Measurements from ENCODE around the gene MRPL20. TPM values are rescaled to one million over a fixed set of nuclear protein-coding genes. Genes with fewer than 3 reads are reported as not detected.
A peak's percentile ranks its signal among the peaks of the same experiment; 100 is the strongest.

Gene MRPL20
- total RNA-seq, 4 donors from 2014 or later: 58.2 to 94.1 (median 78.2) TPM

DNA sequence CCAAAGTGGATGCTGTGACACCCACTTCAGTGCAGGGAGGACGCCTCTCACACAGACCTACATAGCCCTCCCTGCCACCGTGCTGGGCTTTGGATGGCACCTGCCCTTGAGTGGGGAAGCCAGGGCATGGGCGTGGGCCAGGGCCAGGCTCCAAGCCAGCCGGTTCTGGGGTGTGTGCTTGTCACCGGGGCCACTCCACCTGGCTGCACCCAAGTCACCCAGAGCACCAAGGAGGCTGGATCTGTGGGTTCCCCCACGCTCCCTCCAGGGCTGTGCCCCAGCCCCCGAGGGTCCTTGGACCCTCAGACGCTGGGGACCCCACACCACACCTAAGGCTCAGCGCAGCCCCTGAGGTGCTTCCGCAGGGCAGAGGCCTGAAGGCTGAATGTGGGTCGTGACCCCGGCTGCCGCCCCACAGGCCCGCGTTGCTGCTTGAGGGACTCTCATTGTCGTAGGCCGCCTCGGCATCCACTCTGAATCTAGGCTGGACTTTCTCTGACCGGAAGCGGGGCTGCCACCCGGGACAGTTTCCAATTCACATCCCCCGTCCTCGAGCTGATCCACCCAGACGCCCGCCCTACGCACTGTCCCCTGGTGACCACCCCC is 50.2 kb downstream of the MRPL20 start:
- DNase-seq: no peak
- H3K27me3 ChIP-seq: peaks cover 0 to 10% of the 10 kb centered on the region in 2 donors
- H3K4me3 ChIP-seq: peak overlapping the region; percentile 25 to 55 (median 35)
- H3K27ac ChIP-seq: peak overlapping the region; percentile 58 to 92 (median 74)
- TF ChIP-seq, protein P1, sequence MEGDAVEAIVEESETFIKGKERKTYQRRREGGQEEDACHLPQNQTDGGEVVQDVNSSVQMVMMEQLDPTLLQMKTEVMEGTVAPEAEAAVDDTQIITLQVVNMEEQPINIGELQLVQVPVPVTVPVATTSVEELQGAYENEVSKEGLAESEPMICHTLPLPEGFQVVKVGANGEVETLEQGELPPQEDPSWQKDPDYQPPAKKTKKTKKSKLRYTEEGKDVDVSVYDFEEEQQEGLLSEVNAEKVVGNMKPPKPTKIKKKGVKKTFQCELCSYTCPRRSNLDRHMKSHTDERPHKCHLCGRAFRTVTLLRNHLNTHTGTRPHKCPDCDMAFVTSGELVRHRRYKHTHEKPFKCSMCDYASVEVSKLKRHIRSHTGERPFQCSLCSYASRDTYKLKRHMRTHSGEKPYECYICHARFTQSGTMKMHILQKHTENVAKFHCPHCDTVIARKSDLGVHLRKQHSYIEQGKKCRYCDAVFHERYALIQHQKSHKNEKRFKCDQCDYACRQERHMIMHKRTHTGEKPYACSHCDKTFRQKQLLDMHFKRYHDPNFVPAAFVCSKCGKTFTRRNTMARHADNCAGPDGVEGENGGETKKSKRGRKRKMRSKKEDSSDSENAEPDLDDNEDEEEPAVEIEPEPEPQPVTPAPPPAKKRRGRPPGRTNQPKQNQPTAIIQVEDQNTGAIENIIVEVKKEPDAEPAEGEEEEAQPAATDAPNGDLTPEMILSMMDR (IDR thresholded peaks at IDR 0.05): no peak
- no peak for TF ChIP-seq POLR2A (IDR thresholded peaks at IDR 0.05)
- H3K9me3 ChIP-seq: no peaks in the 10 kb centered on the region
- H3K36me3 ChIP-seq: peaks cover 0 to 8% (median 0%) of the 10 kb centered on the region in 3 donors
- peaks cover 2 to 79% (median 22%) of the 10 kb centered on the region in 4 donors for H3K4me1 ChIP-seq

DNA sequence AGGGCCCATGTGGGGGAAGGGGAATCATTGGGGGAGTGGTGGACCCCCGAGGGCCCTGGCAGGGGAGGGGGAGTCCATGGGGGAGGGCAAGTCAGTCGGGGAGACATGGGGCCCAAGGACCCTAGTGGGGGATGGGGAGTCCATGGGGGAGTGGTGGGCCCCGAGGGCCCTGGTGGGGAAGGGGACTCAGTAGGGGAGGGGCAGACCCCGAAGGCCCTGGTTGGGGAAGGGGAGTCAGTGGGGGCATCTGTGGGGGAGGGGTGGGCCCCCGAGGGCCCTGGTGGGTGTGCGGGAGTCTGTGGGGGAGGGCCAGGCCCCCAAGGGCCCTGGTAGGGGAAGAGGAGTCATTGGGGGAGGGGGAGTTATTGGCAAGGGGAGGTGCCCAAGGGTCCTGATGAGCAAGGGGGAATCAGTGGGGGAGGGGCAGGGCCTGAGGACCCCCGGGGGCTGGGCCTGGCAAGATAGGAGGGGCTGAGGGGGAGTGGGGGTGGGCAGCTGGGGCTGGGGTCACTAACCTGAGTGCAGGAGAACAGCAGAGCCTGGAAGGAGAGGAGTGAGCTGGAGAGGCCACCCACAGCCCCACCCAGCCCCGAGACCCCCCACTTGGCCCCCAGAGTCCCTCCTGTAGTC is 50.8 kb downstream of the MRPL20 start:
- H3K36me3 ChIP-seq: peaks cover 0 to 8% (median 0%) of the 10 kb centered on the region in 3 donors
- TF ChIP-seq POLR2A (IDR thresholded peaks at IDR 0.05): no peak
- TF ChIP-seq, protein P1 (IDR thresholded peaks at IDR 0.05): no peak
- peaks cover 0 to 10% of the 10 kb centered on the region in 2 donors for H3K27me3 ChIP-seq
- H3K4me1 ChIP-seq: peaks cover 2 to 82% (median 22%) of the 10 kb centered on the region in 4 donors
- no peak for DNase-seq
- H3K9me3 ChIP-seq: no peaks in the 10 kb centered on the region
- peak overlapping the region in 3 of 4 donors; percentile 58 to 92 (median 85) for H3K27ac ChIP-seq
- peak overlapping the region; percentile 25 to 55 (median 35) for H3K4me3 ChIP-seq

DNA sequence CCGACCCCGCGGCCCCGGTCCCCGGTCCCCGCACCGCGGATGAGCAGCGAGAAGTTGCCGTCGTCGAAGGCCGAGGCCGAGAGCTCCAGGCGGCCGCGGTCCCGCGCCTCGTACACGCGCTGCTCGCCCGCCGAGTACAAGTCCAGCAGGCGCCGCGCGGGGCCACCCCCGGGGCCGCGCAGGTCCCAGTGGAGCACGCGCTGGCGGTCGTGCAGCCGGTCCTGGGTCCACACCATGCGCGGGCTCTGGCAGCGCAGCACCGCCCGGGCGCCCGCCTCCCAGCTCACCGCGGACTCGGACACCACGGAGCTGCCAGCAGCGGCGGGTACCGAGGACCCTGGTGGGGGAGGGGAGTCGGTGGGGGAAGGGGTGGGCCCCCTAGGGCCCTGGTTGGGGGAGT is 51.7 kb downstream of the MRPL20 start:
- DNase-seq: no peak
- Histone ChIP-seq H3K9me3 (no peaks in the 10 kb centered on the region), H3K36me3 (peaks cover 0 to 8% (median 0%) of the 10 kb centered on the region in 3 donors), H3K4me3 (peak overlapping the region in 3 of 4 donors; percentile 29 to 55 (median 42)), H3K27me3 (peaks cover 0 to 10% of the 10 kb centered on the region in 2 donors), H3K4me1 (peaks cover 2 to 78% (median 22%) of the 10 kb centered on the region in 4 donors), H3K27ac (peak overlapping the region in 3 of 4 donors; percentile 42 to 92 (median 85))
- no peak for TF ChIP-seq POLR2A (IDR thresholded peaks at IDR 0.05)
- TF ChIP-seq, protein P1 (IDR thresholded peaks at IDR 0.05): no peak

DNA sequence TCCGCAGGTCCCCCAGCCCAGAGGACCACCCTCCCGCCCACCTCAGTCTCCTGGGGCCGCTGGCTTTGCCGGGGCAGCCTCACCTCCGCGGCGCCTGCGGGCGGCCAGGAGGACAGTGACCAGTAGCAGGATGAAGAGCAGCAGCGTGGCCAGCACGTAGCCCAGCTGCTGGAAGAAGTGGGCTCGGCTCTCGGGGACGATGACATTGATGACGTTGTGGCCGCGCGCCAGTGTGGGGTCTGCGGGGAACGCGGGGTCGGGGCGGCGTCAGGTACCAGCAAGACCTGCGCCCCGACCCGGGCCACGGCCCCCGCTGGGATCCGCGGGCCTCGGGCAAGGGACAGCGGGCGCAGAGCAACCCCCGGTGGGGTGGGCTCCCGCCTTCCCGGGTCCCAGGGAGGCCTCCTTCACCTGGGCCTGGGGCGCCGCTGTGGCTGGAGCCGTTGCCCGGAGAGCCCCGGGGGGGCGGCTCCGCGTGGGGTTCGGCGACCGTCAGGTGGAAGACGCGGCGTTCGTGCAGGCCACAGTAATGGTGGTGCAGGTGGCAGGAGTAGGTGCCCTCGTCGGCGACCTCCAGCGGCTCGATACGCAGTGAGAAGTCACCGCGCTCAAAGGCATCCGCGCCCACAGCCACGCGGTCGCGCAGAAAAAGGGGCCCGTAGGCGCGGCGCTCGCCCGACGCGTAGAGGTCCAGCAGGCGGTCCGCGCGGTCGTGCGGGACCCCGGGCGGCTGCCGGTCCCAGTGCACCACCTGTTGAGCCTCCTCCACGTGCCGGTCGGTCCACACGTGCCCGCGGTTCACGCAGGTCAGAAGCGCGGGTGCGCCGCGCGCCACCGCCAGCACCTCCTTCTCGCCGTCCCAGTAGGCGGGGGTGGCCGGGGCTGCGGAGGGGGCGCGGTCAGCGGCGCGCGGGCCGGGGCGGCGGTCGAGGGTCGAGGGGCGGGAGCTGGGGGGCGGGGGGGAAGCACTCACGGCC is 52.5 kb downstream of the MRPL20 start:
- Histone ChIP-seq H3K4me3 (peak overlapping the region in 3 of 4 donors; percentile 29 to 55 (median 42)), H3K4me1 (peaks cover 2 to 69% (median 22%) of the 10 kb centered on the region in 4 donors), H3K27me3 (peaks cover 0 to 10% of the 10 kb centered on the region in 2 donors), H3K27ac (peak overlapping the region in 2 of 4 donors; percentile 85 to 92), H3K36me3 (peaks cover 0 to 8% (median 0%) of the 10 kb centered on the region in 3 donors), H3K9me3 (no peaks in the 10 kb centered on the region)
- no peak for DNase-seq
- TF ChIP-seq POLR2A (IDR thresholded peaks at IDR 0.05): no peak
- TF ChIP-seq, protein P1 (IDR thresholded peaks at IDR 0.05): no peak

Data from Peyer's patch (tissue), 4 donors.